NB4 (cell line): Measurements from ENCODE around the gene IFT80.

Experiments used
- DNase-seq: peaks from one replicate; pipeline ENCODE4 v3.0.0; 2010; ENCODE audit warnings: low read depth
- H3K4me3 ChIP-seq: one replicate; pipeline ENCODE4 v1.5.1; 2011; ENCODE audit warnings: mild to moderate bottlenecking, low read depth, low read length, moderate library complexity
- CTCF ChIP-seq: IDR thresholded peaks from one replicate; pipeline ENCODE4 v1.5.1; 2012; ENCODE audit warnings: low read depth, low read length
- MAX ChIP-seq: IDR thresholded peaks from 2 replicates; pipeline ENCODE4 v1.6.1; 2011; ENCODE audit warnings: low read depth, low read length
- MYC ChIP-seq: IDR thresholded peaks from 2 replicates; pipeline ENCODE4 v1.6.1; 2011; ENCODE audit warnings: low read depth, low read length
- POLR2A ChIP-seq: IDR thresholded peaks from 2 replicates; pipeline ENCODE4 v1.6.1; 2011; ENCODE audit warnings: mild to moderate bottlenecking; ENCODE audit not compliant: insufficient read length; ENCODE audit errors: extremely low read depth

Gene IFT80

GRCh38 chr3:160399125-160400029 is at the start of gene IFT80, which contains the start of gene SMC4:
Gene IFT80, minus strand, starts transcription at chr3:160399225. Its CDS starts 14,625 bp downstream, at chr3:160384600.
Gene SMC4, plus strand, starts transcription at chr3:160399650. Its CDS starts 1,177 bp downstream, at chr3:160400827.
- TF ChIP-seq POLR2A (peak; percentile 84), CTCF (no peak), MAX (no peak)
- peak; percentile 93 for DNase-seq
- peak within 1 kb of the TSS; percentile 79 for H3K4me3 ChIP-seq

- no peak overlapping the region for H3K4me3 ChIP-seq
- DNase-seq = no peak
- TF ChIP-seq POLR2A = no peak
- no peak for TF ChIP-seq MAX
- TF ChIP-seq CTCF = no peak
- TF ChIP-seq MYC = no peak
Measured at GRCh38 chr3:160447544-160447943, 48.5 kb upstream of the IFT80 start.

GRCh38 chr3:160446522-160447056 is 47.6 kb upstream of the IFT80 start:
- H3K4me3 ChIP-seq = no peak overlapping the region
- no peak for TF ChIP-seq MYC
- TF ChIP-seq POLR2A = no peak
- TF ChIP-seq CTCF = no peak
- no peak for TF ChIP-seq MAX

GRCh38 chr3:160445854-160446253 is 46.8 kb upstream of the IFT80 start:
- TF ChIP-seq MYC (no peak), POLR2A (no peak), MAX (no peak), CTCF (no peak)
- DNase-seq = no peak

More at GRCh38 chr3:160446522-160447056, 47.6 kb upstream of the IFT80 start:
- DNase-seq = no peak

GRCh38 chr3:160444411-160444810 is 45.4 kb upstream of the IFT80 start:
- DNase-seq = no peak
- no peak for TF ChIP-seq POLR2A
- no peak for TF ChIP-seq MAX
- no peak for TF ChIP-seq CTCF
- no peak for TF ChIP-seq MYC
- H3K4me3 ChIP-seq = no peak overlapping the region

More at GRCh38 chr3:160445854-160446253, 46.8 kb upstream of the IFT80 start:
- no peak overlapping the region for H3K4me3 ChIP-seq
